ENCODE data around the gene PIKFYVE. TPM values are rescaled to one million over a fixed set of nuclear protein-coding genes. Genes with fewer than 3 reads are reported as not detected.

The PIKFYVE gene
- total RNA-seq, 4 donors from 2014 or later = 19.1 to 29.7 (median 22.8) TPM

DNA sequence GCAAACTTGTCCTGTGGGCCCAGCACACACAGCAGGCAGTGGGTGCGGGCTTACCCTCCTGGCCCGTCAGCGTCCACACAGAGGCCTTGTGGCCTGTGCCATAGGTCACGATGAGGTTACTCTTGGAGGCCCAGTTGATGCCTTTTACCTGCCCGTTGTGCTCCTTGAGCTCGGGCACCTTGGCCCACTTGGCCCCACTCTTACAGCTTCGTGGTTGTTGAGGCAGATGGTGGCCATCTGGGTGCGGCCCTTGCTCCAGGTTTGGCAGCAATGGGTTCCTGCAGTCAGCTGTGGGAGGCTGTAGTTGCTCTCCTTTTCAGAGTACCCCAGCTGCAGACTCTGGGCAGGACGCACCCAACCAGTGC, 95.0 kb downstream of the PIKFYVE start:
- H3K36me3 ChIP-seq = peaks cover 0 to 12% (median 3%) of the 10 kb centered on the region in 4 donors
- H3K9me3 ChIP-seq = peaks cover 0 to 7% (median 2%) of the 10 kb centered on the region in 4 donors
- H3K27me3 ChIP-seq = no peaks in the 10 kb centered on the region
- H3K4me1 ChIP-seq = peaks cover 0 to 20% (median 12%) of the 10 kb centered on the region in 4 donors
- 92% methylated on average over 3 of the region's 9 CpGs for WGBS
- intact Hi-C loops (cut with DNase I) = no loop called here
- no peak overlapping the region for H3K4me3 ChIP-seq
- TF ChIP-seq POLR2AphosphoS5 (IDR thresholded peaks at IDR 0.05) = no peak
- TF ChIP-seq POLR2A (IDR thresholded peaks at IDR 0.05; ENCODE audit: low read depth) = no peak
- TF ChIP-seq, protein P1, sequence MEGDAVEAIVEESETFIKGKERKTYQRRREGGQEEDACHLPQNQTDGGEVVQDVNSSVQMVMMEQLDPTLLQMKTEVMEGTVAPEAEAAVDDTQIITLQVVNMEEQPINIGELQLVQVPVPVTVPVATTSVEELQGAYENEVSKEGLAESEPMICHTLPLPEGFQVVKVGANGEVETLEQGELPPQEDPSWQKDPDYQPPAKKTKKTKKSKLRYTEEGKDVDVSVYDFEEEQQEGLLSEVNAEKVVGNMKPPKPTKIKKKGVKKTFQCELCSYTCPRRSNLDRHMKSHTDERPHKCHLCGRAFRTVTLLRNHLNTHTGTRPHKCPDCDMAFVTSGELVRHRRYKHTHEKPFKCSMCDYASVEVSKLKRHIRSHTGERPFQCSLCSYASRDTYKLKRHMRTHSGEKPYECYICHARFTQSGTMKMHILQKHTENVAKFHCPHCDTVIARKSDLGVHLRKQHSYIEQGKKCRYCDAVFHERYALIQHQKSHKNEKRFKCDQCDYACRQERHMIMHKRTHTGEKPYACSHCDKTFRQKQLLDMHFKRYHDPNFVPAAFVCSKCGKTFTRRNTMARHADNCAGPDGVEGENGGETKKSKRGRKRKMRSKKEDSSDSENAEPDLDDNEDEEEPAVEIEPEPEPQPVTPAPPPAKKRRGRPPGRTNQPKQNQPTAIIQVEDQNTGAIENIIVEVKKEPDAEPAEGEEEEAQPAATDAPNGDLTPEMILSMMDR (IDR thresholded peaks at IDR 0.05) = no peak
- TF ChIP-seq EP300 (IDR thresholded peaks at IDR 0.05) = no peak
- H3K27ac ChIP-seq (replicated peaks in 1 of 4) = no peak overlapping the region
- no peak for DNase-seq (ENCODE audit: extremely low spot score)

- DNase-seq (ENCODE audit: extremely low spot score) = no peak
- Histone ChIP-seq H3K36me3 (peaks cover 0 to 12% (median 2%) of the 10 kb centered on the region in 4 donors), H3K4me1 (peaks cover 0 to 5% (median 4%) of the 10 kb centered on the region in 4 donors), H3K27ac (replicated peaks in 1 of 4) (no peak overlapping the region), H3K9me3 (peaks cover 0 to 7% (median 2%) of the 10 kb centered on the region in 4 donors), H3K4me3 (no peak overlapping the region), H3K27me3 (no peaks in the 10 kb centered on the region)
- 77% methylated on average over 2 of the region's 2 CpGs for WGBS
- intact Hi-C loops (cut with DNase I) = no loop called here
- no peak for TF ChIP-seq POLR2A (IDR thresholded peaks at IDR 0.05; ENCODE audit: low read depth)
- no peak for TF ChIP-seq POLR2AphosphoS5 (IDR thresholded peaks at IDR 0.05)
- TF ChIP-seq, protein P1 (IDR thresholded peaks at IDR 0.05) = no peak
These were observed 97.4 kb downstream of the PIKFYVE start for GRCh38 chr2:208363485-208363884.

GRCh38 chr2:208366215-208367127, 100.4 kb downstream of the PIKFYVE start:
- intact Hi-C loops (cut with DNase I) = no loop called here
- WGBS = 74% methylated on average over 4 of the region's 4 CpGs
- DNase-seq (ENCODE audit: extremely low spot score) = no peak

GRCh38 chr2:208369091-208369490, 103.0 kb downstream of the PIKFYVE start:
- 85% methylated on average over 2 of the region's 2 CpGs for WGBS

More at GRCh38 chr2:208366215-208367127, 100.4 kb downstream of the PIKFYVE start:
- H3K27ac ChIP-seq (replicated peaks in 1 of 4) = no peak overlapping the region
- H3K4me1 ChIP-seq = no peaks in the 10 kb centered on the region
- no peaks in the 10 kb centered on the region for H3K36me3 ChIP-seq
- no peak overlapping the region for H3K4me3 ChIP-seq
- peaks cover 0 to 7% (median 2%) of the 10 kb centered on the region in 4 donors for H3K9me3 ChIP-seq
- TF ChIP-seq EP300 (IDR thresholded peaks at IDR 0.05) (no peak), POLR2AphosphoS5 (IDR thresholded peaks at IDR 0.05) (no peak), POLR2A (IDR thresholded peaks at IDR 0.05; ENCODE audit: low read depth) (no peak)
- TF ChIP-seq, protein P1 (IDR thresholded peaks at IDR 0.05) = no peak
- H3K27me3 ChIP-seq = no peaks in the 10 kb centered on the region

More at GRCh38 chr2:208369091-208369490, 103.0 kb downstream of the PIKFYVE start:
- Histone ChIP-seq H3K36me3 (no peaks in the 10 kb centered on the region), H3K27ac (replicated peaks in 1 of 4) (no peak overlapping the region), H3K27me3 (no peaks in the 10 kb centered on the region), H3K4me1 (no peaks in the 10 kb centered on the region), H3K9me3 (peaks cover 0 to 7% (median 2%) of the 10 kb centered on the region in 4 donors), H3K4me3 (no peak overlapping the region)
- no peak for DNase-seq (ENCODE audit: extremely low spot score)
- TF ChIP-seq, protein P1 (IDR thresholded peaks at IDR 0.05) = no peak
- TF ChIP-seq EP300 (IDR thresholded peaks at IDR 0.05) (no peak), POLR2AphosphoS5 (IDR thresholded peaks at IDR 0.05) (no peak), POLR2A (IDR thresholded peaks at IDR 0.05; ENCODE audit: low read depth) (no peak)
- intact Hi-C loops (cut with DNase I) = no loop called here

Data from esophagus muscularis mucosa (tissue), 4 donors.